Measurements from ENCODE around the gene C19orf81. TPM values are rescaled to one million over a fixed set of nuclear protein-coding genes. Genes with fewer than 3 reads are reported as not detected.

The C19orf81 gene
- total RNA-seq, 1 experiment from 2014 or later: 22.4 TPM

GRCh38 chr19:50666346-50667176, 17.3 kb downstream of the C19orf81 start:
- peaks cover 80% of the 10 kb centered on the region for H3K27me3 Mint-ChIP-seq (ENCODE audit: low read depth)
- peaks cover 12% of the 10 kb centered on the region for H3K9me3 Mint-ChIP-seq
- H3K36me3 Mint-ChIP-seq: peaks cover 8% of the 10 kb centered on the region
- ChIA-PET CTCF (interaction anchor here (0.7 to 4.5 kb wide), 11 partner anchors 17 to 350 kb away, joined by 3 to 13 read pairs (median 6); partner anchors contain the start of gene C19orf81), POLR2A (no interaction called here)
- H3K4me3 Mint-ChIP-seq: no peak overlapping the region
- no peak overlapping the region for H3K27ac Mint-ChIP-seq
- no peak for ATAC-seq
- H3K4me1 Mint-ChIP-seq: 0 out of 2 replicates have a peak, but pooled peaks cover 11% of the 10 kb centered on the region
- TF ChIP-seq ZNF263 (CRISPR knock-in tag; IDR thresholded peaks at IDR 0.05; ENCODE audit: low read depth): no peak
- TF ChIP-seq FOXK1 (CRISPR knock-in tag; IDR thresholded peaks at IDR 0.05): no peak
- no peak for TF ChIP-seq ZNF532 (CRISPR knock-in tag; IDR thresholded peaks at IDR 0.05; ENCODE audit: borderline replicate concordance)
- TF ChIP-seq GRHL2 (CRISPR knock-in tag; IDR thresholded peaks at IDR 0.05; ENCODE audit: insufficient replicate concordance, severe bottlenecking): no peak
- TF ChIP-seq ATF1 (CRISPR knock-in tag; IDR thresholded peaks at IDR 0.05): no peak
- no peak for TF ChIP-seq SP1 (CRISPR knock-in tag; conservative IDR thresholded peaks at IDR 0.05)
- no peak for TF ChIP-seq CDX4 (CRISPR knock-in tag; IDR thresholded peaks at IDR 0.05; ENCODE audit: borderline replicate concordance)
- no peak for TF ChIP-seq NFATC4 (CRISPR knock-in tag; IDR thresholded peaks at IDR 0.05)
- TF ChIP-seq USF1 (CRISPR knock-in tag; IDR thresholded peaks at IDR 0.05): no peak
- TF ChIP-seq STAT6 (CRISPR knock-in tag; conservative IDR thresholded peaks at IDR 0.05; ENCODE audit: low read depth): no peak
- no peak for TF ChIP-seq CBFB (CRISPR knock-in tag; IDR thresholded peaks at IDR 0.05; ENCODE audit: low read depth)
- TF ChIP-seq FOXP4 (CRISPR knock-in tag; IDR thresholded peaks at IDR 0.05): no peak
- TF ChIP-seq E2F4 (CRISPR knock-in tag; IDR thresholded peaks at IDR 0.05; ENCODE audit: borderline replicate concordance, low read depth): no peak
- no peak for TF ChIP-seq NFE2L1 (CRISPR knock-in tag; IDR thresholded peaks at IDR 0.05)
- TF ChIP-seq ZBTB21 (CRISPR knock-in tag; IDR thresholded peaks at IDR 0.05; ENCODE audit: borderline replicate concordance): no peak
- no peak for TF ChIP-seq JAZF1 (CRISPR knock-in tag; IDR thresholded peaks at IDR 0.05)
- DNase-seq (ENCODE audit: low spot score): no peak
